HCT116 (cell line): ENCODE results near the gene LRRN2. TPM values are rescaled to one million over a fixed set of nuclear protein-coding genes. Genes with fewer than 3 reads are reported as not detected.

Experiments used
- ATAC-seq: fragments of 200-7000 bp; cut with Tn5 transposase; 2 replicates; pipeline ENCODE4 v1.9.1; 2020; ENCODE audit warnings: mild to moderate bottlenecking, moderate library complexity
- BruUV-seq: library from RNA; stranded (reverse); fragments of 400-500 nt; replicated peaks from 2 replicates; lab custom pipeline; 2021; lab: Mats Ljungman, UMichigan
- CTCF ChIA-PET: fragments of 300-600 bp; sonication (Branson Sonifier 250); formaldehyde crosslinking; loops from one replicate; lab custom pipeline; 2021; ENCODE audit warnings: antibody characterized with exemption; lab: Charles Lee
- POLR2A ChIA-PET: fragments of 300-600, 350-600 bp; sonication (Branson Sonifier 250); formaldehyde crosslinking; loops from one replicate; lab custom pipeline; 2021; ENCODE audit warnings: antibody characterized with exemption; lab: Charles Lee
- RAD21 ChIA-PET, 2 experiments: fragments of 300-600 bp; sonication (Branson Sonifier 250); formaldehyde crosslinking; loops; one replicate each; lab custom pipeline; 2023; ENCODE audit warnings: low total read pairs in 2 of 2; ENCODE audit not compliant: uncharacterized antibody in 2 of 2, unreplicated experiment in 2 of 2, low non-redundant PET in 1 of 2; lab: Charles Lee
- DNase-seq: peaks from one replicate; pipeline ENCODE4 v3.0.0-alpha.2; 2010; ENCODE audit warnings: low read depth, low spot score
- H2AFZ ChIP-seq: fragments of 200-600 bp; shearing (Covaris generic), sonication (generic); 2 replicates; pipeline ENCODE4 v1.6.1; 2017; ENCODE audit warnings: low read depth, mixed run types, mixed read lengths, antibody characterized with exemption, low read length; ENCODE audit not compliant: poor library complexity, severe bottlenecking
- H3K27ac ChIP-seq: 2 replicates; pipeline ENCODE4 v1.5.1; 2012; ENCODE audit warnings: low read depth, low read length
- H3K27me3 ChIP-seq: fragments of 200-600 bp; sonication (generic); 2 replicates; pipeline ENCODE4 v1.6.1; 2016; ENCODE audit warnings: mixed run types, low read length, mixed read lengths; ENCODE audit not compliant: insufficient read depth
- H3K36me3 ChIP-seq, 2 experiments: fragments of 200-500 bp in 1 of 2; fragments of 200-600 bp in 1 of 2; sonication (Bioruptor generic) in 1 of 2; sonication (generic) in 1 of 2; 2 replicates each; pipeline versions ENCODE4 v1.5.1 to v1.6.1; 2014 to 2016; ENCODE audit warnings: low read length in 2 of 2, inconsistent platforms in 1 of 2, mixed read lengths in 1 of 2, mixed run types in 1 of 2; ENCODE audit not compliant: insufficient read depth in 2 of 2, control insufficient read depth in 1 of 2
- H3K4me1 ChIP-seq, 2 experiments: fragments of 200-600 bp in 1 of 2; sonication (generic) in 1 of 2; 2 replicates each; pipeline versions ENCODE4 v1.5.1 to v1.6.1; 2012 to 2017; ENCODE audit warnings: low read length in 2 of 2, inconsistent platforms in 1 of 2, mild to moderate bottlenecking in 1 of 2, mixed read lengths in 1 of 2, mixed run types in 1 of 2, moderate library complexity in 1 of 2; ENCODE audit not compliant: insufficient read depth in 2 of 2, control insufficient read depth in 1 of 2
- H3K4me2 ChIP-seq: fragments of 200-600 bp; sonication (generic); 2 replicates; pipeline ENCODE4 v1.6.1; 2017; ENCODE audit warnings: mixed run types, low read length, mixed read lengths
- H3K4me3 ChIP-seq, 2 experiments: fragments of 200-600 bp in 1 of 2; sonication (generic) in 1 of 2; replicated peaks in 1 of 2; 2 replicates each; pipeline ENCODE4 v1.5.1; 2011 to 2016; ENCODE audit warnings: low read length in 2 of 2, control low read depth in 1 of 2, low read depth in 1 of 2, mild to moderate bottlenecking in 1 of 2, mixed read lengths in 1 of 2, mixed run types in 1 of 2
- H3K79me2 ChIP-seq: fragments of 200-600 bp; sonication (generic); 2 replicates; pipeline ENCODE4 v1.6.1; 2017; ENCODE audit warnings: mild to moderate bottlenecking, mixed run types, low read length, moderate library complexity, mixed read lengths; ENCODE audit not compliant: insufficient read depth
- H3K9ac ChIP-seq: fragments of 200-600 bp; sonication (generic); 2 replicates; pipeline ENCODE4 v1.6.1; 2016; ENCODE audit warnings: low read length, mixed read lengths
- H3K9me2 ChIP-seq: fragments of 200-600 bp; sonication (generic), shearing (Covaris generic); 2 replicates; pipeline ENCODE4 v1.6.1; 2017; ENCODE audit warnings: mixed run types, mild to moderate bottlenecking, moderate library complexity; ENCODE audit not compliant: insufficient read depth
- H3K9me3 ChIP-seq, 2 experiments: fragments of 200-500 bp in 1 of 2; fragments of 200-600 bp in 1 of 2; sonication (Bioruptor generic) in 1 of 2; sonication (generic) in 1 of 2; 2 replicates each; pipeline ENCODE4 v1.6.1; 2014 to 2017; ENCODE audit warnings: low read length in 2 of 2, mixed read lengths in 2 of 2, inconsistent platforms in 1 of 2, low read depth in 1 of 2, mild to moderate bottlenecking in 1 of 2, mixed run types in 1 of 2, moderate library complexity in 1 of 2; ENCODE audit not compliant: control insufficient read depth in 1 of 2, insufficient read depth in 1 of 2
- H4K20me1 ChIP-seq: fragments of 200-600 bp; sonication (generic), shearing (Covaris generic); 2 replicates; pipeline ENCODE4 v1.6.1; 2017; ENCODE audit warnings: mixed run types, mild to moderate bottlenecking, moderate library complexity; ENCODE audit not compliant: insufficient read depth
- CBX3 ChIP-seq: IDR thresholded peaks from 2 replicates; pipeline ENCODE4 v1.6.1; 2012; ENCODE audit warnings: low read depth
- EGR1 ChIP-seq: IDR thresholded peaks from 2 replicates; pipeline ENCODE4 v1.6.1; 2012; ENCODE audit warnings: low read depth
- ELF1 ChIP-seq: IDR thresholded peaks from 2 replicates; pipeline ENCODE4 v1.6.1; 2012; ENCODE audit warnings: low read depth, borderline replicate concordance
- EZH2 ChIP-seq: fragments of 200-600 bp; sonication (generic); IDR thresholded peaks from 2 replicates; pipeline ENCODE4 v1.6.1; 2017; ENCODE audit warnings: antibody characterized with exemption, mixed run types
- FOSL1 ChIP-seq: IDR thresholded peaks from 2 replicates; pipeline ENCODE4 v1.6.1; 2012; ENCODE audit warnings: low read depth
- MAX ChIP-seq: IDR thresholded peaks from 2 replicates; pipeline ENCODE4 v1.6.1; 2012
- intact Hi-C: fragments of 100-400 bp; cut with micrococcal nuclease; formaldehyde crosslinking; loops from 2 replicates; pipeline ENCODE4 v1.10.0; 2022
- total RNA-seq: library from RNA; stranded (reverse); gene quantifications from one replicate; pipeline ENCODE4 v1.2.1, GENCODE V29; 2021; ENCODE audit not compliant: unreplicated experiment

LRRN2 gene
- total RNA-seq, 1 experiment from 2014 or later = 3.2 TPM

GRCh38 chr1:204695692-204696091, 10.2 kb upstream of the LRRN2 start:
- Histone ChIP-seq H3K27me3 (no peaks in the 10 kb centered on the region), H3K36me3 (no peaks in the 10 kb centered on the region), H3K9ac (no peak overlapping the region), H3K79me2 (no peaks in the 10 kb centered on the region), H2AFZ (no peak overlapping the region), H3K9me3 (no peaks in the 10 kb centered on the region), H3K9me2 (no peaks in the 10 kb centered on the region; the same call in 1 of the 2 replicates), H3K4me3 (no peak overlapping the region), H4K20me1 (no peaks in the 10 kb centered on the region), H3K4me1 (peaks cover 2 to 10% of the 10 kb centered on the region in 2 experiments; a peak in 3 of 4 replicates), H3K4me2 (no peak overlapping the region), H3K27ac (no peak overlapping the region)
- no peak for DNase-seq
- TF ChIP-seq EGR1 (no peak), CBX3 (no peak), FOSL1 (no peak), ELF1 (no peak)
- intact Hi-C loops = no loop called here
- RAD21 ChIA-PET = no interaction called here
- no TSS peak for BruUV-seq
- CTCF ChIA-PET = no interaction called here
- no peak for ATAC-seq
- POLR2A ChIA-PET = no interaction called here

- no peaks in the 10 kb centered on the region; the same call in 1 of the 2 replicates for H3K9me2 ChIP-seq
- BruUV-seq = no TSS peak
- no peaks in the 10 kb centered on the region for H3K36me3 ChIP-seq
- no peaks in the 10 kb centered on the region for H4K20me1 ChIP-seq
- no peak overlapping the region for H3K27ac ChIP-seq
- CTCF ChIA-PET = no interaction called here
- no peaks in the 10 kb centered on the region for H3K27me3 ChIP-seq
- H3K4me3 ChIP-seq = no peak overlapping the region
- H3K9ac ChIP-seq = no peak overlapping the region
- intact Hi-C loops = no loop called here
- RAD21 ChIA-PET = no interaction called here
- no peak overlapping the region for H2AFZ ChIP-seq
- DNase-seq (no peak), ATAC-seq (no peak)
- H3K4me2 ChIP-seq = no peak overlapping the region
- no peaks in the 10 kb centered on the region for H3K9me3 ChIP-seq
- TF ChIP-seq MAX = no peak
- no peak for TF ChIP-seq EZH2
- H3K4me1 ChIP-seq = peaks cover 2 to 10% of the 10 kb centered on the region in 2 experiments; a peak in 3 of 4 replicates
- no peaks in the 10 kb centered on the region for H3K79me2 ChIP-seq
- POLR2A ChIA-PET = no interaction called here
Measured at GRCh38 chr1:204694145-204694544, 8.6 kb upstream of the LRRN2 start.
